HepG2 (cell line): ENCODE data around the gene CX3CR1. TPM values are rescaled to one million over a fixed set of nuclear protein-coding genes. Genes with fewer than 3 reads are reported as not detected.

Experiments
- ATF7-NPFF ChIP-seq: sonication (generic); formaldehyde crosslinking; IDR thresholded peaks from 2 replicates; pipeline ENCODE4 v1.8.1; 2023; ENCODE audit warnings: mild to moderate bottlenecking, low read depth, missing genetic modification reagents, moderate library complexity
- BORCS8-MEF2B ChIP-seq: sonication (generic); formaldehyde crosslinking; IDR thresholded peaks from 2 replicates; pipeline ENCODE4 v1.8.0; 2022; ENCODE audit warnings: mild to moderate bottlenecking, missing genetic modification reagents
- HDAC6 ChIP-seq: fragments of 200-600 bp; sonication (generic); IDR thresholded peaks from 2 replicates; pipeline ENCODE4 v1.7.0; 2017; ENCODE audit warnings: mild to moderate bottlenecking, antibody characterized with exemption, low read length, low read depth
- KLF9 ChIP-seq: IDR thresholded peaks from 2 replicates; pipeline ENCODE4 v1.6.1; 2016; ENCODE audit warnings: low read depth
- NCOA2 ChIP-seq: sonication (generic); formaldehyde crosslinking; IDR thresholded peaks from 2 replicates; pipeline ENCODE4 v1.8.0; 2022; ENCODE audit warnings: inconsistent platforms
- NONO ChIP-seq, 2 experiments: fragments of 450-650 bp in 1 of 2; sonication (generic) in 1 of 2; formaldehyde crosslinking in 1 of 2; IDR thresholded peaks in 1 of 2; conservative IDR thresholded peaks in 1 of 2; 2 replicates each; pipeline versions ENCODE4 v1.6.1 to v1.8.0; 2017 to 2022; ENCODE audit warnings: mild to moderate bottlenecking in 1 of 2, missing genetic modification reagents in 1 of 2, moderate library complexity in 1 of 2
- NR1H2 ChIP-seq: sonication (generic); formaldehyde crosslinking; IDR thresholded peaks from 2 replicates; pipeline ENCODE4 v1.8.1; 2022; ENCODE audit warnings: low read depth, missing genetic modification reagents, borderline replicate concordance
- NRL ChIP-seq: sonication (generic); formaldehyde crosslinking; IDR thresholded peaks from 2 replicates; pipeline ENCODE4 v1.5.0; 2020; ENCODE audit warnings: missing genetic modification reagents, mild to moderate bottlenecking, moderate library complexity, borderline replicate concordance
- PAX8 ChIP-seq: sonication (generic); formaldehyde crosslinking; IDR thresholded peaks from 2 replicates; pipeline ENCODE4 v1.8.0; 2022; ENCODE audit warnings: mild to moderate bottlenecking, missing genetic modification reagents, borderline replicate concordance
- SOX6 ChIP-seq, 2 experiments: fragments of 450-650 bp in 1 of 2; sonication (generic) in 1 of 2; formaldehyde crosslinking in 1 of 2; IDR thresholded peaks; 2 replicates each; pipeline versions ENCODE4 v1.4.0 to v1.6.1; 2017 to 2020; ENCODE audit warnings: antibody characterized with exemption in 1 of 2, mild to moderate bottlenecking in 1 of 2, missing genetic modification reagents in 1 of 2
- SP2 ChIP-seq: sonication (generic); formaldehyde crosslinking; IDR thresholded peaks from 2 replicates; pipeline ENCODE4 v1.5.1; 2020; ENCODE audit warnings: mild to moderate bottlenecking, missing genetic modification reagents
- TARDBP ChIP-seq: sonication (generic); formaldehyde crosslinking; IDR thresholded peaks from 2 replicates; pipeline ENCODE4 v1.8.0; 2022; ENCODE audit warnings: mild to moderate bottlenecking, missing genetic modification reagents
- THYN1 ChIP-seq: sonication (generic); formaldehyde crosslinking; IDR thresholded peaks from 2 replicates; pipeline ENCODE4 v1.8.1; 2023; ENCODE audit warnings: low read depth, mild to moderate bottlenecking, moderate library complexity, missing genetic modification reagents, borderline replicate concordance
- ZC3H13 ChIP-seq: sonication (generic); formaldehyde crosslinking; IDR thresholded peaks from 2 replicates; pipeline ENCODE4 v1.8.1; 2023; ENCODE audit warnings: mild to moderate bottlenecking, missing genetic modification reagents, moderate library complexity
- ZNF512 ChIP-seq: sonication (generic); formaldehyde crosslinking; IDR thresholded peaks from 2 replicates; pipeline ENCODE4 v1.4.0; 2020; ENCODE audit warnings: mild to moderate bottlenecking, missing genetic modification reagents
- ZNF672 ChIP-seq: sonication (generic); formaldehyde crosslinking; IDR thresholded peaks from 2 replicates; pipeline ENCODE4 v1.8.1; 2022; ENCODE audit warnings: missing genetic modification reagents
- ZNF788 ChIP-seq: sonication (generic); formaldehyde crosslinking; IDR thresholded peaks from 2 replicates; pipeline ENCODE4 v1.5.0; 2020; ENCODE audit warnings: mild to moderate bottlenecking, missing genetic modification reagents, borderline replicate concordance
- polyA plus RNA-seq, 8 experiments: library from polyadenylated mRNA; depleted of rRNA in 3 of 8; stranded (reverse) in 7 of 8; unstranded in 1 of 8; fragments of >200 nt; fragmentation: Illumina TruSeq in 4 of 8; extraction: Trizol in 4 of 8; gene quantifications; 2 replicates each; pipeline versions ENCODE4 v1.2.1 to v1.2.3, GENCODE V29; 2011 to 2016; ENCODE audit warnings: low read depth in 4 of 8, missing spikeins in 1 of 8, mixed read lengths in 1 of 8; ENCODE audit not compliant: insufficient read depth in 1 of 8
- total RNA-seq, 5 experiments: library from RNA; depleted of rRNA; stranded (reverse); fragments of >200 nt; fragmentation: Illumina TruSeq; extraction: Trizol; gene quantifications; 2 replicates each; pipeline ENCODE4 v1.2.3, GENCODE V29; 2016; ENCODE audit warnings: low read depth in 1 of 5
- TF ChIP-seq, protein P1 (sequence below): sonication (generic); formaldehyde crosslinking; conservative IDR thresholded peaks from 2 replicates; pipeline ENCODE4 v1.4.0; 2020; ENCODE audit warnings: missing genetic modification reagents
- TF ChIP-seq, protein P2 (sequence below): sonication (generic); formaldehyde crosslinking; IDR thresholded peaks from 2 replicates; pipeline ENCODE4 v1.4.0; 2020; ENCODE audit warnings: mild to moderate bottlenecking, missing genetic modification reagents
- TF ChIP-seq, protein P3 (sequence below): sonication (generic); formaldehyde crosslinking; IDR thresholded peaks from 2 replicates; pipeline ENCODE4 v1.4.0; 2020; ENCODE audit warnings: missing genetic modification reagents

CX3CR1 gene
- total and polyA plus RNA-seq, 2 of the 13 experiments (the other 11 are each of a cell fraction or from before 2014, with no cell fraction given): not detected

DNA sequence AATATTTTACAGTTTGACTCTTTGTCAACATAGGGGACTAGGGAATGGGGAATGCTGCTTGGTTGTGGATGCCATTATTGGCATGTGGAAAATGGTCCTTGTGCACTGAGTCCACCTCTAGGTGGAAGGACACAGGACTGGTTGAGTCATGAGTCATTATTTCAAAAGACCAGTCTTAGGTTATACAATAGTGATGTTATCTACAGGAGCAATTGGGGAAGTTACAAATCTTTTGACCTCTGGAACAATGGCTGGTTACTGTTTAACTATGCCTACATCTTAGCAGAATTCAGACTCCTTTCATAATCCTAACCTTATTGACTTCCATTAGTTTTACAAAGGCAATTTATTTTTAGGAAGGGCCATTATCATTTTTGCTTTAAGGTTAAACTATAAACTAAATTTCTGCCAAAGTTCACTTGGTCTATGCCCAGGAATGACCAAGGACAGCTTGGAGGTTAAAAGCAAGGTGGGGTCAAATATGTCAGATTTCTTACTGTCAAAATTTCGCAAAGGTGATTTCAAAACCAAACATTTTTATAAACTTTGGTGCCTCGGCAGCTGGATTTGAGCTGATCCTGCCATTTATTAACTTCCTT lies 37.8 kb upstream of the CX3CR1 start (continued):
- TF ChIP-seq NR1H2 (no peak), SOX6 (IDR thresholded peaks at IDR 0.05) (no peak), SOX6 (CRISPR knock-in tag; IDR thresholded peaks at IDR 0.05) (peak; percentile 99), THYN1 (CRISPR knock-in tag) (no peak), BORCS8-MEF2B (CRISPR knock-in tag) (no peak), TARDBP (CRISPR knock-in tag) (peak; percentile 88; the same call in 1 of the 2 replicates), ZNF788 (CRISPR knock-in tag) (peak; percentile 55; the same call in 1 of the 2 replicates), HDAC6 (no peak), PAX8 (CRISPR knock-in tag) (no peak), NCOA2 (CRISPR knock-in tag) (peak; percentile 92), ATF7-NPFF (no peak), ZNF672 (CRISPR knock-in tag) (no peak), SP2 (CRISPR knock-in tag) (no peak), ZC3H13 (CRISPR knock-in tag) (no peak), NRL (CRISPR knock-in tag) (no peak), ZNF512 (CRISPR knock-in tag) (no peak), NONO (IDR thresholded peaks at IDR 0.05) (no peak), NONO (CRISPR knock-in tag; conservative IDR thresholded peaks at IDR 0.05) (0 out of 2 replicates have a peak, but pooled peaks have one; percentile 35), KLF9 (CRISPR knock-in tag) (no peak)
- TF ChIP-seq, protein P1, sequence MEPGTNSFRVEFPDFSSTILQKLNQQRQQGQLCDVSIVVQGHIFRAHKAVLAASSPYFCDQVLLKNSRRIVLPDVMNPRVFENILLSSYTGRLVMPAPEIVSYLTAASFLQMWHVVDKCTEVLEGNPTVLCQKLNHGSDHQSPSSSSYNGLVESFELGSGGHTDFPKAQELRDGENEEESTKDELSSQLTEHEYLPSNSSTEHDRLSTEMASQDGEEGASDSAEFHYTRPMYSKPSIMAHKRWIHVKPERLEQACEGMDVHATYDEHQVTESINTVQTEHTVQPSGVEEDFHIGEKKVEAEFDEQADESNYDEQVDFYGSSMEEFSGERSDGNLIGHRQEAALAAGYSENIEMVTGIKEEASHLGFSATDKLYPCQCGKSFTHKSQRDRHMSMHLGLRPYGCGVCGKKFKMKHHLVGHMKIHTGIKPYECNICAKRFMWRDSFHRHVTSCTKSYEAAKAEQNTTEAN (CRISPR knock-in tag): peak; percentile 52; the same call in 1 of the 2 replicates
- TF ChIP-seq, protein P2, sequence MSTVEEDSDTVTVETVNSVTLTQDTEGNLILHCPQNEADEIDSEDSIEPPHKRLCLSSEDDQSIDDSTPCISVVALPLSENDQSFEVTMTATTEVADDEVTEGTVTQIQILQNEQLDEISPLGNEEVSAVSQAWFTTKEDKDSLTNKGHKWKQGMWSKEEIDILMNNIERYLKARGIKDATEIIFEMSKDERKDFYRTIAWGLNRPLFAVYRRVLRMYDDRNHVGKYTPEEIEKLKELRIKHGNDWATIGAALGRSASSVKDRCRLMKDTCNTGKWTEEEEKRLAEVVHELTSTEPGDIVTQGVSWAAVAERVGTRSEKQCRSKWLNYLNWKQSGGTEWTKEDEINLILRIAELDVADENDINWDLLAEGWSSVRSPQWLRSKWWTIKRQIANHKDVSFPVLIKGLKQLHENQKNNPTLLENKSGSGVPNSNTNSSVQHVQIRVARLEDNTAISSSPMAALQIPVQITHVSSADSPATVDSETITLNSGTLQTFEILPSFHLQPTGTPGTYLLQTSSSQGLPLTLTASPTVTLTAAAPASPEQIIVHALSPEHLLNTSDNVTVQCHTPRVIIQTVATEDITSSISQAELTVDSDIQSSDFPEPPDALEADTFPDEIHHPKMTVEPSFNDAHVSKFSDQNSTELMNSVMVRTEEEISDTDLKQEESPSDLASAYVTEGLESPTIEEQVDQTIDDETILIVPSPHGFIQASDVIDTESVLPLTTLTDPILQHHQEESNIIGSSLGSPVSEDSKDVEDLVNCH (CRISPR knock-in tag): no peak
- TF ChIP-seq, protein P3, sequence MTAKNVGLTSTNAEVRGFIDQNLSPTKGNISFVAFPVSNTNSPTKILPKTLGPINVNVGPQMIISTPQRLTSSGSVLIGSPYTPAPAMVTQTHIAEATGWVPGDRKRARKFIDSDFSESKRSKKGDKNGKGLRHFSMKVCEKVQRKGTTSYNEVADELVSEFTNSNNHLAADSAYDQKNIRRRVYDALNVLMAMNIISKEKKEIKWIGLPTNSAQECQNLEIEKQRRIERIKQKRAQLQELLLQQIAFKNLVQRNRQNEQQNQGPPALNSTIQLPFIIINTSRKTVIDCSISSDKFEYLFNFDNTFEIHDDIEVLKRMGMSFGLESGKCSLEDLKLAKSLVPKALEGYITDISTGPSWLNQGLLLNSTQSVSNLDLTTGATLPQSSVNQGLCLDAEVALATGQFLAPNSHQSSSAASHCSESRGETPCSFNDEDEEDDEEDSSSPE (CRISPR knock-in tag): peak; percentile 43; the same call in 1 of the 2 replicates
